Measurements from ENCODE around the gene GCH1. TPM values are rescaled to one million over a fixed set of nuclear protein-coding genes. Genes with fewer than 3 reads are reported as not detected.

GCH1 gene
- total RNA-seq, 1 experiment from 2014 or later = 16.7 TPM

- DNase-seq (ENCODE audit: low read depth, low spot score) = no peak
- Histone ChIP-seq H3K9ac (ENCODE audit: low read length) (no peak overlapping the region), H3K4me1 (ENCODE audit: control insufficient read depth in 1 of 2, insufficient read depth in 2 of 2, low read length in 2 of 2) (0 out of 4 replicates have a peak, but pooled peaks cover 0 to 5% of the 10 kb centered on the region in 2 experiments), H3K4me2 (ENCODE audit: low read length) (no peak overlapping the region), H3K4me3 (replicated peaks in 1 of 2; ENCODE audit: low read depth in 1 of 2, low read length in 2 of 2) (no peak overlapping the region), H3K9me3 (ENCODE audit: control insufficient read depth in 1 of 2, insufficient read depth in 1 of 2, low read depth in 1 of 2, low read length in 2 of 2) (no peaks in the 10 kb centered on the region), H3K36me3 (ENCODE audit: control insufficient read depth in 1 of 2, insufficient read depth in 2 of 2, low read length in 2 of 2) (no peaks in the 10 kb centered on the region), H3K27me3 (ENCODE audit: insufficient read depth, low read length) (no peaks in the 10 kb centered on the region), H2AFZ (ENCODE audit: low read depth, low read length, poor library complexity, severe bottlenecking) (no peak overlapping the region), H3K79me2 (ENCODE audit: insufficient read depth, low read length) (no peaks in the 10 kb centered on the region), H3K9me2 (ENCODE audit: insufficient read depth) (no peaks in the 10 kb centered on the region), H3K27ac (ENCODE audit: low read depth, low read length) (no peak overlapping the region), H4K20me1 (ENCODE audit: insufficient read depth) (no peaks in the 10 kb centered on the region)
- intact Hi-C loops (cut with micrococcal nuclease) = no loop called here
- POLR2A ChIA-PET = no interaction called here
- TF ChIP-seq SP1 (IDR thresholded peaks at IDR 0.05; ENCODE audit: low read depth) (no peak), REST (IDR thresholded peaks at IDR 0.05; ENCODE audit: low read depth) (no peak)
- no TSS peak for BruUV-seq (replicated peaks)
- RAD21 ChIA-PET (ENCODE audit: low non-redundant PET in 1 of 2, low total read pairs in 2 of 2, uncharacterized antibody in 2 of 2, unreplicated experiment in 2 of 2) = no interaction called here
- CTCF ChIA-PET = interaction anchor here (0.6 kb wide), 1 partner anchor 231 kb away, joined by 3 read pairs; no protein-coding TSS in a partner anchor
- ATAC-seq = no peak
Measured at GRCh38 chr14:54794796-54795195, 107.8 kb downstream of the GCH1 start.

- intact Hi-C loops (cut with micrococcal nuclease) = no loop called here
- H3K4me3 ChIP-seq (replicated peaks in 1 of 2; ENCODE audit: low read depth in 1 of 2, low read length in 2 of 2) = no peak overlapping the region
- no peak for TF ChIP-seq EZH2phosphoT487 (IDR thresholded peaks at IDR 0.05; ENCODE audit: borderline replicate concordance)
- TF ChIP-seq MAX (IDR thresholded peaks at IDR 0.05) = no peak
- no peak for TF ChIP-seq YY1 (IDR thresholded peaks at IDR 0.05; ENCODE audit: extremely low read depth, insufficient replicate concordance, low read depth, low read length)
- H2AFZ ChIP-seq (ENCODE audit: low read depth, low read length, poor library complexity, severe bottlenecking) = no peak overlapping the region
- no TSS peak for BruUV-seq (replicated peaks)
- ATAC-seq = no peak
- no peaks in the 10 kb centered on the region for H3K27me3 ChIP-seq (ENCODE audit: insufficient read depth, low read length)
- ChIA-PET POLR2A (no interaction called here), CTCF (interaction anchor here (0.6 kb wide), 1 partner anchor 230 kb away, joined by 3 read pairs; no protein-coding TSS in a partner anchor), RAD21 (ENCODE audit: low non-redundant PET in 1 of 2, low total read pairs in 2 of 2, uncharacterized antibody in 2 of 2, unreplicated experiment in 2 of 2) (no interaction called here)
- 0 out of 4 replicates have a peak, but pooled peaks cover 0 to 5% of the 10 kb centered on the region in 2 experiments for H3K4me1 ChIP-seq (ENCODE audit: control insufficient read depth in 1 of 2, insufficient read depth in 2 of 2, low read length in 2 of 2)
- no peaks in the 10 kb centered on the region for H3K9me3 ChIP-seq (ENCODE audit: control insufficient read depth in 1 of 2, insufficient read depth in 1 of 2, low read depth in 1 of 2, low read length in 2 of 2)
- H3K9ac ChIP-seq (ENCODE audit: low read length) = no peak overlapping the region
- no peak overlapping the region for H3K4me2 ChIP-seq (ENCODE audit: low read length)
- H3K9me2 ChIP-seq (ENCODE audit: insufficient read depth) = no peaks in the 10 kb centered on the region
- no peaks in the 10 kb centered on the region for H4K20me1 ChIP-seq (ENCODE audit: insufficient read depth)
- no peak for DNase-seq (ENCODE audit: low read depth, low spot score)
- no peak overlapping the region for H3K27ac ChIP-seq (ENCODE audit: low read depth, low read length)
- no peaks in the 10 kb centered on the region for H3K79me2 ChIP-seq (ENCODE audit: insufficient read depth, low read length)
- H3K36me3 ChIP-seq (ENCODE audit: control insufficient read depth in 1 of 2, insufficient read depth in 2 of 2, low read length in 2 of 2) = no peaks in the 10 kb centered on the region
Measured at GRCh38 chr14:54794159-54794558, 108.5 kb downstream of the GCH1 start.
